Gastrocnemius medialis (tissue), 4 donors: ENCODE results near the gene JMJD1C. TPM values are rescaled to one million over a fixed set of nuclear protein-coding genes. Genes with fewer than 3 reads are reported as not detected.

Experiments
- ATAC-seq, 2 donors: fragments of 150-250 bp; one replicate each; pipeline ENCODE4 v1.9.1; 2016
- DNase-seq, 2 donors: peaks; one replicate each; pipeline ENCODE4 v3.0.0-alpha.2; 2019
- H3K27ac ChIP-seq, 4 donors: fragments of 200-600 bp; sonication (generic); 1 replicate in 1 of 4; 2 replicates in 3 of 4; pipeline ENCODE4 v1.5.1; 2016 to 2018; ENCODE audit warnings: mild to moderate bottlenecking in 2 of 4, moderate library complexity in 1 of 4
- H3K27me3 ChIP-seq, 3 donors: fragments of 200-600 bp; sonication (generic) in 2 of 3; 1 replicate in 1 of 3; 2 replicates in 2 of 3; pipeline versions ENCODE4 v1.5.1 to v1.6.0; 2016 to 2019; ENCODE audit warnings: mild to moderate bottlenecking in 1 of 3, moderate library complexity in 1 of 3
- H3K36me3 ChIP-seq, 2 donors: fragments of 200-600 bp; sonication (generic) in 1 of 2; one replicate each; pipeline ENCODE4 v1.5.1; 2017 to 2018
- H3K4me1 ChIP-seq, 2 donors: fragments of 200-600 bp; sonication (generic) in 1 of 2; one replicate each; pipeline ENCODE4 v1.5.1; 2016 to 2017; ENCODE audit warnings: mild to moderate bottlenecking in 2 of 2
- H3K4me3 ChIP-seq, 4 donors: fragments of 200-600 bp; sonication (generic) in 3 of 4; 1 replicate in 1 of 4; 2 replicates in 3 of 4; pipeline ENCODE4 v1.5.1; 2016 to 2019; ENCODE audit warnings: mild to moderate bottlenecking in 2 of 4
- H3K9me3 ChIP-seq, 3 donors: fragments of 200-600 bp; sonication (generic) in 2 of 3; 1 replicate in 1 of 3; 2 replicates in 2 of 3; pipeline ENCODE4 v1.5.1; 2016 to 2019
- CTCF ChIP-seq, 5 experiments: fragments of 450-650 bp in 3 of 5; fragments of 200-600 bp in 2 of 5; sonication (generic) in 2 of 5; IDR thresholded peaks in 4 of 5; conservative IDR thresholded peaks in 1 of 5; 1 replicate in 4 of 5; 2 replicates in 1 of 5; pipeline ENCODE4 v1.5.1; 2016 to 2019; ENCODE audit warnings: antibody characterized with exemption in 5 of 5, mild to moderate bottlenecking in 3 of 5, moderate library complexity in 3 of 5
- POLR2A ChIP-seq, 2 donors: fragments of 450-650 bp; IDR thresholded peaks; one replicate each; pipeline ENCODE4 v1.6.1; 2017; ENCODE audit warnings: antibody characterized with exemption in 2 of 2, mild to moderate bottlenecking in 2 of 2, moderate library complexity in 2 of 2
- in situ Hi-C, 4 donors: fragments of 200-750 bp; cut with MboI; loops; one replicate each; pipeline versions ENCODE4 v1.15.0 to v1.8.0; 2017; ENCODE audit warnings: low sequenced_read_pairs in 4 of 4
- intact Hi-C: fragments of 100-400 bp; cut with DNase I; formaldehyde crosslinking; loops from one replicate; pipeline ENCODE4 v1.15.1; 2023; ENCODE audit warnings: low total_unique reads
- total RNA-seq, 4 donors: library from RNA; depleted of rRNA; stranded (reverse); fragments of >200 nt; gene quantifications; one replicate each; pipeline versions ENCODE4 v1.1.0 to v1.2.3, GENCODE V29; 2016

Gene JMJD1C
- total RNA-seq, 4 donors from 2014 or later: 22.5 to 74.1 (median 46.9) TPM

- Histone ChIP-seq H3K9me3 (no peaks in the 10 kb centered on the region), H3K4me3 (no peak overlapping the region), H3K36me3 (peaks cover 0 to 17% of the 10 kb centered on the region in 2 donors), H3K27ac (peak overlapping the region in 3 of 4 donors; percentile 1 to 37 (median 3)), H3K4me1 (peaks cover 14 to 37% of the 10 kb centered on the region in 2 donors), H3K27me3 (no peaks in the 10 kb centered on the region)
- ATAC-seq: no peak
- TF ChIP-seq POLR2A (IDR thresholded peaks at IDR 0.05): no peak
- no peak for TF ChIP-seq CTCF (IDR thresholded peaks at IDR 0.05 in 4 of 5, conservative IDR thresholded peaks at IDR 0.05 in 1 of 5)
- DNase-seq: no peak
- in situ Hi-C loops: loop anchor here in 2 of 4 donors (10.0 to 25.0 kb wide), 4 partner anchors 248 to 500 kb away; partner anchors contain the start of gene JMJD1C (in 1 of the 2)
- intact Hi-C loops: no loop called here
These were observed 251.2 kb downstream of the JMJD1C start for GRCh38 chr10:63214571-63214970.

- TF ChIP-seq POLR2A (IDR thresholded peaks at IDR 0.05) (no peak), CTCF (IDR thresholded peaks at IDR 0.05 in 4 of 5, conservative IDR thresholded peaks at IDR 0.05 in 1 of 5) (no peak)
- no peak for ATAC-seq
These were observed 252.3 kb downstream of the JMJD1C start for GRCh38 chr10:63213489-63213888.

GRCh38 chr10:63210611-63211196 lies 255.1 kb downstream of the JMJD1C start:
- H3K9me3 ChIP-seq: no peaks in the 10 kb centered on the region
- intact Hi-C loops (no loop called here), in situ Hi-C loops (loop anchor here in 2 of 4 donors (10.0 to 25.0 kb wide), 4 partner anchors 252 to 504 kb away; partner anchors contain the start of gene JMJD1C (in 1 of the 2))
- no peak for TF ChIP-seq CTCF (IDR thresholded peaks at IDR 0.05 in 4 of 5, conservative IDR thresholded peaks at IDR 0.05 in 1 of 5)
- TF ChIP-seq POLR2A (IDR thresholded peaks at IDR 0.05): no peak
- DNase-seq: no peak
- H3K27ac ChIP-seq: peak overlapping the region in 3 of 4 donors; percentile 4 to 47 (median 15)
- H3K36me3 ChIP-seq: peaks cover 0 to 28% of the 10 kb centered on the region in 2 donors
- no peaks in the 10 kb centered on the region for H3K27me3 ChIP-seq
- H3K4me3 ChIP-seq: no peak overlapping the region
- ATAC-seq: no peak
- peaks cover 48 to 51% of the 10 kb centered on the region in 2 donors for H3K4me1 ChIP-seq

More at GRCh38 chr10:63213489-63213888, 252.3 kb downstream of the JMJD1C start:
- H3K27ac ChIP-seq: peak overlapping the region in 1 of 4 donors; percentile 15
- H3K9me3 ChIP-seq: no peaks in the 10 kb centered on the region
- DNase-seq: no peak
- intact Hi-C loops: no loop called here
- H3K27me3 ChIP-seq: no peaks in the 10 kb centered on the region
- in situ Hi-C loops: loop anchor here in 2 of 4 donors (10.0 to 25.0 kb wide), 4 partner anchors 249 to 501 kb away; partner anchors contain the start of gene JMJD1C (in 1 of the 2)
- H3K4me1 ChIP-seq: peaks cover 25 to 37% of the 10 kb centered on the region in 2 donors
- peaks cover 0 to 22% of the 10 kb centered on the region in 2 donors for H3K36me3 ChIP-seq
- no peak overlapping the region for H3K4me3 ChIP-seq

GRCh38 chr10:63209705-63210104 lies 256.1 kb downstream of the JMJD1C start:
- intact Hi-C loops: no loop called here
- H3K27ac ChIP-seq: peak overlapping the region in 3 of 4 donors; percentile 0 to 47 (median 4)
- in situ Hi-C loops: loop anchor here in 2 of 4 donors (10.0 to 25.0 kb wide), 4 partner anchors 253 to 505 kb away; partner anchors contain the start of gene JMJD1C (in 1 of the 2)
- DNase-seq (no peak), ATAC-seq (no peak)
- H3K4me1 ChIP-seq: peaks cover 48 to 51% of the 10 kb centered on the region in 2 donors
- no peaks in the 10 kb centered on the region for H3K9me3 ChIP-seq
- H3K27me3 ChIP-seq: no peaks in the 10 kb centered on the region
- TF ChIP-seq POLR2A (IDR thresholded peaks at IDR 0.05) (no peak), CTCF (IDR thresholded peaks at IDR 0.05 in 4 of 5, conservative IDR thresholded peaks at IDR 0.05 in 1 of 5) (no peak)
- H3K36me3 ChIP-seq: peaks cover 0 to 26% of the 10 kb centered on the region in 2 donors
- no peak overlapping the region for H3K4me3 ChIP-seq
